ENCODE measurements around the gene LRRC4C.

GRCh38 chr11:40838181-40838683 is 621.2 kb downstream of the LRRC4C start:
- TF ChIP-seq, protein P1, sequence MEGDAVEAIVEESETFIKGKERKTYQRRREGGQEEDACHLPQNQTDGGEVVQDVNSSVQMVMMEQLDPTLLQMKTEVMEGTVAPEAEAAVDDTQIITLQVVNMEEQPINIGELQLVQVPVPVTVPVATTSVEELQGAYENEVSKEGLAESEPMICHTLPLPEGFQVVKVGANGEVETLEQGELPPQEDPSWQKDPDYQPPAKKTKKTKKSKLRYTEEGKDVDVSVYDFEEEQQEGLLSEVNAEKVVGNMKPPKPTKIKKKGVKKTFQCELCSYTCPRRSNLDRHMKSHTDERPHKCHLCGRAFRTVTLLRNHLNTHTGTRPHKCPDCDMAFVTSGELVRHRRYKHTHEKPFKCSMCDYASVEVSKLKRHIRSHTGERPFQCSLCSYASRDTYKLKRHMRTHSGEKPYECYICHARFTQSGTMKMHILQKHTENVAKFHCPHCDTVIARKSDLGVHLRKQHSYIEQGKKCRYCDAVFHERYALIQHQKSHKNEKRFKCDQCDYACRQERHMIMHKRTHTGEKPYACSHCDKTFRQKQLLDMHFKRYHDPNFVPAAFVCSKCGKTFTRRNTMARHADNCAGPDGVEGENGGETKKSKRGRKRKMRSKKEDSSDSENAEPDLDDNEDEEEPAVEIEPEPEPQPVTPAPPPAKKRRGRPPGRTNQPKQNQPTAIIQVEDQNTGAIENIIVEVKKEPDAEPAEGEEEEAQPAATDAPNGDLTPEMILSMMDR (IDR thresholded peaks at IDR 0.05), result no peak
- TF ChIP-seq, protein P2, sequence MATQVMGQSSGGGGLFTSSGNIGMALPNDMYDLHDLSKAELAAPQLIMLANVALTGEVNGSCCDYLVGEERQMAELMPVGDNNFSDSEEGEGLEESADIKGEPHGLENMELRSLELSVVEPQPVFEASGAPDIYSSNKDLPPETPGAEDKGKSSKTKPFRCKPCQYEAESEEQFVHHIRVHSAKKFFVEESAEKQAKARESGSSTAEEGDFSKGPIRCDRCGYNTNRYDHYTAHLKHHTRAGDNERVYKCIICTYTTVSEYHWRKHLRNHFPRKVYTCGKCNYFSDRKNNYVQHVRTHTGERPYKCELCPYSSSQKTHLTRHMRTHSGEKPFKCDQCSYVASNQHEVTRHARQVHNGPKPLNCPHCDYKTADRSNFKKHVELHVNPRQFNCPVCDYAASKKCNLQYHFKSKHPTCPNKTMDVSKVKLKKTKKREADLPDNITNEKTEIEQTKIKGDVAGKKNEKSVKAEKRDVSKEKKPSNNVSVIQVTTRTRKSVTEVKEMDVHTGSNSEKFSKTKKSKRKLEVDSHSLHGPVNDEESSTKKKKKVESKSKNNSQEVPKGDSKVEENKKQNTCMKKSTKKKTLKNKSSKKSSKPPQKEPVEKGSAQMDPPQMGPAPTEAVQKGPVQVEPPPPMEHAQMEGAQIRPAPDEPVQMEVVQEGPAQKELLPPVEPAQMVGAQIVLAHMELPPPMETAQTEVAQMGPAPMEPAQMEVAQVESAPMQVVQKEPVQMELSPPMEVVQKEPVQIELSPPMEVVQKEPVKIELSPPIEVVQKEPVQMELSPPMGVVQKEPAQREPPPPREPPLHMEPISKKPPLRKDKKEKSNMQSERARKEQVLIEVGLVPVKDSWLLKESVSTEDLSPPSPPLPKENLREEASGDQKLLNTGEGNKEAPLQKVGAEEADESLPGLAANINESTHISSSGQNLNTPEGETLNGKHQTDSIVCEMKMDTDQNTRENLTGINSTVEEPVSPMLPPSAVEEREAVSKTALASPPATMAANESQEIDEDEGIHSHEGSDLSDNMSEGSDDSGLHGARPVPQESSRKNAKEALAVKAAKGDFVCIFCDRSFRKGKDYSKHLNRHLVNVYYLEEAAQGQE (IDR thresholded peaks at IDR 0.05; ENCODE audit: insufficient read depth in 1 of 2, low read depth in 2 of 2, low read length in 1 of 2), result no peak

Data from Panc1 (cell line).